ENCODE data around the gene CAPN13. TPM values are rescaled to one million over a fixed set of nuclear protein-coding genes. Genes with fewer than 3 reads are reported as not detected.

Gene CAPN13
- total RNA-seq, 4 donors from 2014 or later: 0.18 to 5.8 (median 1.8) TPM

- H3K36me3 ChIP-seq: no peaks in the 10 kb centered on the region
- peaks cover 0 to 4% (median 0%) of the 10 kb centered on the region in 3 donors for H3K4me1 ChIP-seq
- TF ChIP-seq CTCF (IDR thresholded peaks at IDR 0.05): no peak
- TF ChIP-seq POLR2A (IDR thresholded peaks at IDR 0.05): no peak
- DNase-seq: no peak
- H3K27me3 ChIP-seq: peaks cover 0 to 35% (median 0%) of the 10 kb centered on the region in 4 donors
- no peak overlapping the region for H3K4me3 ChIP-seq
- H3K9me3 ChIP-seq: no peaks in the 10 kb centered on the region
- no peak overlapping the region for H3K27ac ChIP-seq
- intact Hi-C loops (cut with DNase I): no loop called here
- 78 to 82% methylated on average over 5 to 6 of the region's 7 CpGs for WGBS, 2 donors
Measured at GRCh38 chr2:30738141-30738911, 68.9 kb downstream of the CAPN13 start.

- Histone ChIP-seq H3K4me3 (no peak overlapping the region), H3K27me3 (peaks cover 0 to 40% (median 0%) of the 10 kb centered on the region in 4 donors), H3K36me3 (no peaks in the 10 kb centered on the region), H3K4me1 (peaks cover 0 to 4% (median 0%) of the 10 kb centered on the region in 3 donors), H3K9me3 (no peaks in the 10 kb centered on the region), H3K27ac (no peak overlapping the region)
- TF ChIP-seq CTCF (IDR thresholded peaks at IDR 0.05) (no peak), POLR2A (IDR thresholded peaks at IDR 0.05) (no peak)
- intact Hi-C loops (cut with DNase I): no loop called here
- WGBS, 2 donors: 85 to 100% methylated on average over 2 to 8 of the region's 8 CpGs
- no peak for DNase-seq
Measured at GRCh38 chr2:30737326-30737610, 70.0 kb downstream of the CAPN13 start.

- TF ChIP-seq POLR2A (IDR thresholded peaks at IDR 0.05): no peak
- TF ChIP-seq CTCF (IDR thresholded peaks at IDR 0.05): no peak
- no peaks in the 10 kb centered on the region for H3K9me3 ChIP-seq
- 65 to 71% methylated on average over 17 to 18 of the region's 18 CpGs for WGBS, 2 donors
- peaks cover 0 to 43% (median 0%) of the 10 kb centered on the region in 4 donors for H3K27me3 ChIP-seq
- no peak overlapping the region for H3K27ac ChIP-seq
- no peak for DNase-seq
- H3K36me3 ChIP-seq: no peaks in the 10 kb centered on the region
- intact Hi-C loops (cut with DNase I): no loop called here
- no peak overlapping the region for H3K4me3 ChIP-seq
- peaks cover 0 to 4% (median 0%) of the 10 kb centered on the region in 3 donors for H3K4me1 ChIP-seq
Measured at GRCh38 chr2:30736461-30737325, 70.6 kb downstream of the CAPN13 start.

- Histone ChIP-seq H3K27ac (no peak overlapping the region), H3K9me3 (no peaks in the 10 kb centered on the region), H3K4me1 (peaks cover 0 to 4% (median 0%) of the 10 kb centered on the region in 3 donors), H3K36me3 (no peaks in the 10 kb centered on the region), H3K27me3 (peaks cover 0 to 42% (median 0%) of the 10 kb centered on the region in 4 donors), H3K4me3 (no peak overlapping the region)
- no peak for TF ChIP-seq POLR2A (IDR thresholded peaks at IDR 0.05)
- no peak for TF ChIP-seq CTCF (IDR thresholded peaks at IDR 0.05)
- 66 to 78% methylated on average over 10 to 13 of the region's 15 CpGs for WGBS, 2 donors
- intact Hi-C loops (cut with DNase I): no loop called here
- no peak for DNase-seq
Measured at GRCh38 chr2:30733876-30734520, 73.2 kb downstream of the CAPN13 start.

Data from esophagus squamous epithelium (tissue), 5 donors.